Left ventricle myocardium inferior (tissue), 1 donor: ENCODE data around the gene DEFB126. TPM values are rescaled to one million over a fixed set of nuclear protein-coding genes. Genes with fewer than 3 reads are reported as not detected.
"Not testable (repeated sequence)": the region's sequence is repeated elsewhere in the genome, so short reads cannot be mapped to it uniquely, and the experiment has no call there.

Experiments
- DNase-seq: peaks from one replicate; pipeline ENCODE4 v3.0.0-alpha.2; 2020
- H3K27ac ChIP-seq: fragments of 200-600 bp; replicated peaks from 2 replicates; pipeline ENCODE4 v1.8.0; 2021
- H3K27me3 ChIP-seq: fragments of 200-600 bp; 2 replicates; pipeline ENCODE4 v1.8.0; 2021; ENCODE audit warnings: low read depth
- H3K36me3 ChIP-seq: fragments of 200-600 bp; 2 replicates; pipeline ENCODE4 v1.8.0; 2021
- H3K4me1 ChIP-seq: fragments of 200-600 bp; 2 replicates; pipeline ENCODE4 v1.8.0; 2021
- H3K4me3 ChIP-seq: fragments of 200-600 bp; 2 replicates; pipeline ENCODE4 v1.8.0; 2021; ENCODE audit warnings: mild to moderate bottlenecking, moderate library complexity
- H3K9me3 ChIP-seq: fragments of 200-600 bp; replicated peaks from 2 replicates; pipeline ENCODE4 v1.8.0; 2021
- CTCF ChIP-seq: fragments of 200-600 bp; IDR thresholded peaks from 2 replicates; pipeline ENCODE4 v1.8.0; 2021; ENCODE audit warnings: antibody characterized with exemption, mild to moderate bottlenecking, borderline replicate concordance
- intact Hi-C: fragments of 100-400 bp; cut with micrococcal nuclease; formaldehyde crosslinking; loops from one replicate; pipeline ENCODE4 v1.11.0; 2022
- total RNA-seq: library from RNA; stranded (reverse); fragmentation: NEBNext Ultra II Directional; extraction: Animal tissue kit (Norgen Biotek cat#: 25700); gene quantifications from one replicate; pipeline ENCODE4 v1.2.1, GENCODE V29; 2021
- donor health status: DM: no; HTN: yes; CAD: no; lungs with severe emphysema.

Gene DEFB126
- total RNA-seq, 1 donor from 2014 or later: not detected

GRCh38 chr20:112396-112795 is 30.0 kb upstream of the DEFB126 start:
- H3K27me3 ChIP-seq: peaks cover 14% of the 10 kb centered on the region
- no peak for TF ChIP-seq CTCF
- H3K36me3 ChIP-seq: no peaks in the 10 kb centered on the region
- intact Hi-C loops: no loop called here
- no peaks in the 10 kb centered on the region for H3K4me1 ChIP-seq
- H3K27ac ChIP-seq: no peak overlapping the region
- peaks cover 8% of the 10 kb centered on the region for H3K9me3 ChIP-seq
- no peak for DNase-seq
- no peak overlapping the region for H3K4me3 ChIP-seq

GRCh38 chr20:117518-117917 is 24.9 kb upstream of the DEFB126 start:
- Histone ChIP-seq H3K9me3 (peaks cover 19% of the 10 kb centered on the region), H3K27ac (no peak overlapping the region), H3K36me3 (no peaks in the 10 kb centered on the region), H3K27me3 (peaks cover 37% of the 10 kb centered on the region), H3K4me1 (no peaks in the 10 kb centered on the region), H3K4me3 (no peak overlapping the region)
- intact Hi-C loops: no loop called here
- no peak for DNase-seq
- TF ChIP-seq CTCF: no peak

GRCh38 chr20:129786-130323 is 12.5 kb upstream of the DEFB126 start:
- H3K4me1 ChIP-seq, H3K9me3 ChIP-seq, H3K4me3 ChIP-seq, H3K27ac ChIP-seq, intact Hi-C loops, H3K36me3 ChIP-seq, DNase-seq: not testable (repeated sequence)
- H3K27me3 ChIP-seq: peaks cover 11% of the 10 kb centered on the region

GRCh38 chr20:137668-138490 is 4.5 kb upstream of the DEFB126 start:
- peak; percentile 7 for TF ChIP-seq CTCF
- Histone ChIP-seq H3K36me3 (no peaks in the 10 kb centered on the region), H3K9me3 (peaks cover 6% of the 10 kb centered on the region), H3K27ac (no peak overlapping the region), H3K27me3 (peaks cover 38% of the 10 kb centered on the region), H3K4me1 (no peaks in the 10 kb centered on the region), H3K4me3 (no peak overlapping the region)
- intact Hi-C loops: no loop called here
- DNase-seq: no peak

GRCh38 chr20:145877-146276 is 3.5 kb downstream of the DEFB126 start:
- H3K4me1 ChIP-seq: no peaks in the 10 kb centered on the region
- intact Hi-C loops: no loop called here
- no peak for TF ChIP-seq CTCF

GRCh38 chr20:152131-152530 is 9.7 kb downstream of the DEFB126 start:
- TF ChIP-seq CTCF: no peak
- Histone ChIP-seq H3K36me3 (no peaks in the 10 kb centered on the region), H3K4me3 (no peak overlapping the region), H3K27ac (no peak overlapping the region), H3K9me3 (no peaks in the 10 kb centered on the region), H3K27me3 (peaks cover 50% of the 10 kb centered on the region), H3K4me1 (no peaks in the 10 kb centered on the region)
- no peak for DNase-seq
- intact Hi-C loops: no loop called here

More at GRCh38 chr20:145877-146276, 3.5 kb downstream of the DEFB126 start:
- peaks cover 69% of the 10 kb centered on the region for H3K27me3 ChIP-seq
- DNase-seq: no peak
- no peaks in the 10 kb centered on the region for H3K9me3 ChIP-seq
- no peak overlapping the region for H3K27ac ChIP-seq
- no peak overlapping the region for H3K4me3 ChIP-seq
- H3K36me3 ChIP-seq: no peaks in the 10 kb centered on the region
